ENCODE results near the gene PLXNA4.

The PLXNA4 gene

GRCh38 chr7:132076301-132077035 is 499.8 kb downstream of the PLXNA4 start:
- no peak for DNase-seq

GRCh38 chr7:132075515-132075914 is 500.8 kb downstream of the PLXNA4 start:
- no peak for DNase-seq

GRCh38 chr7:132073920-132074589 is 502.2 kb downstream of the PLXNA4 start:
- no peak for DNase-seq
